ENCODE measurements around the gene LY6G6D.

LY6G6D gene, protein sequence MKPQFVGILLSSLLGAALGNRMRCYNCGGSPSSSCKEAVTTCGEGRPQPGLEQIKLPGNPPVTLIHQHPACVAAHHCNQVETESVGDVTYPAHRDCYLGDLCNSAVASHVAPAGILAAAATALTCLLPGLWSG

DNA sequence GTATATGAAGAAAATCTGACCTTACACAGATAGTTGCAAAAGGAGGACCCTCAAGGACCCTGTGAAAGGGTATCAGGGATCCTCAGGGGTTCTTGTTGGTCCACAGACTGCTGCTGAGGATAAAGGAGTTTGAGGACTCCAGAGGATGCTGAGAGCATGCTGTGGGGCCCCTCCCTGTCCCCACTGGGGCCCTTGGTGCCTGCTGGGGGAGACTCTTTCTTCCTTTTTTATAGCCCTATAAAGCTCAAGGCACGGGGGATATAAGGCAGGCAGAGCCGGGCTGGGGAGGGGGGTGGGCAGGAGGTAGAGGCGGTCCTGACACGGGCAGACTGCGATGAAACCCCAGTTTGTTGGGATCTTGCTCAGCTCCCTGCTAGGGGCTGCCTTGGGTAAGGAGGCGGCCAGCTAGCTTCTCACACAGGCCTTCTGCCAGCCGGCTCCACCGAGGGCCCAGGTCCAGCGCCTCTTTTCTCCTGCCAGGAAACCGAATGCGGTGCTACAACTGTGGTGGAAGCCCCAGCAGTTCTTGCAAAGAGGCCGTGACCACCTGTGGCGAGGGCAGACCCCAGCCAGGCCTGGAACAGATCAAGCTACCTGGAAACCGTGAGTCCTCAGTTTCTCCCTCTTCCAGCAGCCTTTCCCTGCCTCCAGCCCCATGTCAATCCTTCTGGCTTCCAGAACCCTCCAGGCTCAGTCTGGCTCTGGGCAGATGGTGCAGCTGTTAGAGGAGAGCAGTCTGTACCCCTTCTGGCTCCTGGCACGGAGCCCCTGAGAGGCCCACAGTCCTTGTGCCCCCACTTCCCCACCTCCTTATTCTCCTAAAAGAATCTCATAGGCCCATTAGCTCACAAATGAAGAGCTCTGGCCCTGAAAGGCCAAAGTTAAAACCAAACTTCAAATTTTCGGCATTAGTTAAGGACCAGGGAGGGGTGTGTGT is at the start of gene LY6G6D:
Gene LY6G6D (plus strand): TSS at position 327 of the 937 bp plus-strand sequence. CDS start 8 bp downstream, at position 335.
- DNase-seq (ENCODE audit: low read depth in 3 of 3, low spot score in 1 of 3): no peak

DNA sequence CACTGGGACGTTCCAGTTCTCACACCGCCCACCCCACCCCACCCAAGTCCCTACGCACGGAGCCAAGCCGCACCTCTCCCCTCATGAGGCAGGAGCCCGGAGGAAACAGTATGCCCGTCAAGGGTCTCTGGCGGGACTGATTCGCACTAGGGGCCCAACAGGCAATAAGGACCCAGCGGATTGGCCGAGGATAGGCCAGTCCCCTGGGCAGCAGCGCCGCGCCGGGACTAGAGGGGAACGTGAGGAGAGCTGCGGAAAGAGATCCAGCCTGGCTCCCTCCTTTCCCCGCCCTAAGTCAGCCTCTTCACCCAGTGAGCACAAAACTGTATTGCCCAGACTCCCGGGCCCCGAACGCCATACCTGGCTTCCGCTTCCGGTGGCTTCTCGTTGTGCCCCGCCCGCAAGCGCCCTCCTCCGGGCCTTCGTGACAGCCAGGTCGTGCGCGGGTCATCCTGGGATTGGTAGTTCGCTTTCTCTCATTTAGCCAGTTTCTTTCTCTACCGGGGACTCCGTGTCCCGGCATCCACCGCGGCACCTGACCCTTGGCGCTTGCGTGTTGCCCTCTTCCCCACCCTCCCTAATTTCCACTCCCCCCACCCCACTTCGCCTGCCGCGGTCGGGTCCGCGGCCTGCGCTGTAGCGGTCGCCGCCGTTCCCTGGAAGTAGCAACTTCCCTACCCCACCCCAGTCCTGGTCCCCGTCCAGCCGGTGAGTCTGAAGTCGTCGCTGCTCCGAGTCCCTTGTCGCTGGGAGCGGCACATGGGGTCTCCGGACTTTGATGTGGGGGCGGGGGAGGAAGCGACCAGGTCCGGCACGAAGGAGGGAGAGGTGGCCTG is 49.4 kb upstream of the LY6G6D start, which contains the start of gene CSNK2B:
Gene CSNK2B (plus strand): TSS at position 580 of the 836 bp plus-strand sequence. CDS start 752 bp downstream, outside the sequence.
- peak; percentile 90 to 96 (median 94) for DNase-seq (ENCODE audit: low read depth in 3 of 3, low spot score in 1 of 3)

DNA sequence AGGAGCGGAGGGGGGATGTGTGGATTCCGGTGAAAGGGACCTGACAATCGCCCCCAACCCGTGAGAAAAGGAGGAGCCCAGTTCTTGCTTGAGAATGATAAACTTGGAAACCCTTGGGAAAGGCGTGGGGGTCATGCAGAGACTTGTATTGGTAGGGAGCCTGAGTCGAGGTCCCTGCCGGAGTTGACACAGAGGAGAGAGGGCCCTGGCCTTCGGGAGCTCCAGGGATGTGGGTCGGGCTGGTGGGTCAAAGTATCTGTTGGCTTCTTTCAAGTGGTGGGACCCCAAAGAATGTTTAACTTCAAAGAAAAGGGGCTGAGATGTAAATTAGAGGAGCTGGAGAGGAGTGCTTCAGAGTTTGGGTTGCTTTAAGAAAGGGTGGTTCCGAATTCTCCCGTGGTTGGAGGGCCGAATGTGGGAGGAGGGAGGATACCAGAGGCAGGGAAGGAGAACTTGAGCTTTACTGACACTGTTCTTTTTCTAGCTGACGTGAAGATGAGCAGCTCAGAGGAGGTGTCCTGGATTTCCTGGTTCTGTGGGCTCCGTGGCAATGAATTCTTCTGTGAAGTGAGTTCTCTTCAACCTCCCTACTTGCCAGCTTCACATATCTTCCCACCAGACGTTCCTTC is 48.7 kb upstream of the LY6G6D start:
- no peak for DNase-seq (ENCODE audit: low read depth in 3 of 3, low spot score in 1 of 3)

DNA sequence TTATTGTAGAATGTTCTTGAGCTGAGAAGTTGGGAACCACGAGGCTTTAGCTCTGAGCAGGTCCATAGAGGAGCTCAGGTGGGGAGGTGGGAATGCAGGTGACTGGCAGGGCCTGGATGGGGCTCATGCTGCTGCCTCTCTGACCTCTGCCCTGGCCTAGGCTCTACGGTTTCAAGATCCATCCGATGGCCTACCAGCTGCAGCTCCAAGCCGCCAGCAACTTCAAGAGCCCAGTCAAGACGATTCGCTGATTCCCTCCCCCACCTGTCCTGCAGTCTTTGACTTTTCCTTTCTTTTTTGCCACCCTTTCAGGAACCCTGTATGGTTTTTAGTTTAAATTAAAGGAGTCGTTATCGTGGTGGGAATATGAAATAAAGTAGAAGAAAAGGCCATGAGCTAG is 45.5 kb upstream of the LY6G6D start, which contains the start of gene LY6G5B:
Gene LY6G5B (plus strand): TSS at position 301 of the 400 bp plus-strand sequence. CDS start 975 bp downstream, outside the sequence.
- no peak for DNase-seq (ENCODE audit: low read depth in 3 of 3, low spot score in 1 of 3)

GRCh38 chr6:31676322-31676903 is 38.7 kb upstream of the LY6G6D start:
- DNase-seq (ENCODE audit: low read depth in 3 of 3, low spot score in 1 of 3): no peak

GRCh38 chr6:31676904-31677303 is 38.2 kb upstream of the LY6G6D start:
- DNase-seq (ENCODE audit: low read depth in 3 of 3, low spot score in 1 of 3): no peak

- no peak for DNase-seq (ENCODE audit: low read depth in 3 of 3, low spot score in 1 of 3)
These were observed 37.2 kb upstream of the LY6G6D start for GRCh38 chr6:31677955-31678354.

DNA sequence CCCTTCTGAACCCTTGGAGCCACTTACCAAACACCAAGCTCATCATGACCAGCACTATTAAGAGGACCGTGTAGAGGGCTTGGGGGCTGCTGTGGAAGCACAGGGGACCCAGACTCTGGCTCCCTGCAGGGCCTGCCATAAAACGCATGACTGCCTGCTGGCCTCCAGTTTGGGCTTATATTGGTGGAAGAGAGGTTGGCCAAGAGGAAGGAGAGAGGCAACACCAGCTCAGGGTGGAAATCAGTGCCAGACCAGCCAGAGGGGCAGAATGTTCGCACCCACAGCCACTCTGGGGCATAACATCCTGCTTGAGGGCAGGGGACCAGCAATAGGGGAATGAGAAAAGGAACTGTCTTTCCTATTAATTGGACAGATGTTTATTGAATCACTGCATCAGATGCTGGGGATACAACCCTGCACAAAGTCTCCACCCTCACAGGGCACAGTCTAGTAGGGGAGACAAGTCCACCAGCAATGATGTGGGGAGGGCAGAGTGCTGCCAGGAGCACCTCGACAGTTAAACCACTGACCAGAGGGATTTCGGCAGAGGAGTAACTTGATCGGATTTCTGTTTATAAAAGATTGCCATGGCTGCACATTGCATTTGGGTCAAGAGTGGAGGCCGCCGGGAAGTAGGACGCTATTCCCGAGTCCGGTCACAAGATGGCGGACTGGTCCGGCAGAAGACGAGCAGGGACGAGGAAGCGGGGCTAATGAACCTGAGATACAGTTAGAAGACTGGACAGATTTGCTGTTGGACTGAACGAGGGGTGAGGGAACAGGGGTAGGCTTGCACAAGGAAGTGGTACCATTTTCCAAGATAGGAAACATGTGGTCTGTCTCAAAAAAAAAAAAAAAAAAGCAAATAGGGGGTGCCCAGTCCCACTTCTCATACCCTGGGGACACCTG is 34.7 kb upstream of the LY6G6D start, which contains the start of gene LY6G5C:
Gene LY6G5C (minus strand): TSS at position 842 of the 909 bp plus-strand sequence. CDS start 694 bp downstream, at position 148.
- DNase-seq (ENCODE audit: low read depth in 3 of 3, low spot score in 1 of 3): peak; percentile 31 to 41 (median 35)

DNA sequence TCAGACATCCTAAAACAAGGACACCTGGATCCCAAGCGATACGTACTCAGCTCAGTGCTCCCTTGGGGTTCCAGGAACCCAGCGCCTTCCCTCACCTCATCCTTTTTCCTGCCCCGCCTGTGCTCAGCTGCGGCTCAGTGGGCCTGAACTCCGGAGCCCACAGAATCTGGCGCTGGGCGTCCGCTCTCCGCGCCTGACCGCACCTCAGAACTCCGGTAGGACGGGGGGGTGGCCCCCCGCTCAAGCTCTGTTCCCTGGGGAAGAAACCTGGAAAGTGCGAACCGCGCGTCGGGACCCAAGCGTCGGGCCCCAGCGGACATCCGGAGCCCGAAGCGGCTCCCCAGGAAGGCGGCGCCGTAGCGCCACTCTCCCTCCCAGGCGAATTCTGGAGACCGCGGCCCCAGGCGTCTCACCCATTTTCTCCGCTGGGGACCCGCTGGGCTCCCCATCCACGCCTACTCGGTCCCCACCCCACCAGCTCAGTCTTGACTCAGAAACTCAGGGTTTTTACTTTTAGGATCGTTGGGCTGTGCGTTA is 33.9 kb upstream of the LY6G6D start:
- peak in 1 of 3 donors; percentile 21 for DNase-seq (ENCODE audit: low read depth in 3 of 3, low spot score in 1 of 3)

DNA sequence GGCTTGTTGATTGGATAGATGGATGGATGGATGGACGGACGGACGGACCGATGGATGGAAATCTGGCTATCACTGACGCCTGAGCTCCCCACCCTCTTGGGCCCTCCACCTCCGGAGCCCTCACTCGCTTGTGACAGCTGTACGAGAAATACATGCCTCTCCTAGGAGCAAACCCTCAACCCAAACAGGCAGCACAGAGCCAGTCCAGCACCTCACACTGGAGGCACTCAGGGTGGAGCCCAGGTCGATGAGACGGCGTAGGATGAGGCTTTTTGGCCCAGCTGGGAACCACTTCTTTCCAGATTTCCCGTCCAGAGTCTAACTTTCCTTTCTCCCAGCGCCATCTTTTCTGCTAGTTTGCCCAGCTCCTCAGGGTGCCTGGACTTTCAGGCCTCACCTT is 31.6 kb upstream of the LY6G6D start:
- DNase-seq (ENCODE audit: low read depth in 3 of 3, low spot score in 1 of 3): no peak

GRCh38 chr6:31686483-31686882 is 28.7 kb upstream of the LY6G6D start:
- no peak for DNase-seq (ENCODE audit: low read depth in 3 of 3, low spot score in 1 of 3)

GRCh38 chr6:31687321-31687720 is 27.8 kb upstream of the LY6G6D start:
- no peak for DNase-seq (ENCODE audit: low read depth in 3 of 3, low spot score in 1 of 3)

DNA sequence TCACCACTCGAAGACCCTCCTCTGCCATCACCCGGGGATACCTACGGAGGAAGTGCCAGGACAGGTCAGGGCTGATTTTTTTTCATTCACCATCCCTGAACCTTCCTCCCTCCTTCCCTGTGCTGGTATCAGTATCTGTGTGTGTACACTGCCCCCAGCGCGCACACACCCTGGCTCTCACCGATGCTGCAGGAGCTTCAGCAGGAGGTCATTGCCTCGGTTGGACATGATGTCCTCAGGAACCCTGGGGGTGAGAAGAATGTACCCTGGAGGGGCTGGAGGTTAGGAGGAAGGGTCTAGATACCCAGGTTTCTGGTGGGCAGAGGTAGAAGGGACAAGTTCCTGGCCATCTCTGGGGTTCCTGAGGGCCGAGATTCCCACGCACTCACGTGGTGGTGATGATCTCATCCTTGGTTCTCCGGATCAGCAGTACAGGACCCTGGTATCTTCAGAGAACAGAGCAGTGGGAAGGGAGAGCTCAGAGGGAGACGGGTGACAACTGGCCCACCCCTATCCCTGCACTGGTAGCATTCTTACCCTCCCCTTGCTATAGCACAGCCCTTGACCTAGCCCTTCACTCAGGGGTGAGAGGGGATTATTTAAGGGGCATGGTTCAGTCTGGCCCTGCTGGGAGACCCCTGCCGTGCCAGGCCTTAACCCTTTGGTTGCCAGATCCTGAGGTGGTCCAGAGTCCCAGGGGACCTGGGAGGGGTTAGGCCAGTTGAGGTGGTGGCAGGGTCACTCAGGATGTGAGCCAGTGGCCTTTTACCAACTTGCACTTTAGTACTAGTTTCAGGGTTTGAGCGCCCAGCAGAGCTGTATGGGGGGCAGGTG is 27.1 kb upstream of the LY6G6D start:
- no peak for DNase-seq (ENCODE audit: low read depth in 3 of 3, low spot score in 1 of 3)

DNA sequence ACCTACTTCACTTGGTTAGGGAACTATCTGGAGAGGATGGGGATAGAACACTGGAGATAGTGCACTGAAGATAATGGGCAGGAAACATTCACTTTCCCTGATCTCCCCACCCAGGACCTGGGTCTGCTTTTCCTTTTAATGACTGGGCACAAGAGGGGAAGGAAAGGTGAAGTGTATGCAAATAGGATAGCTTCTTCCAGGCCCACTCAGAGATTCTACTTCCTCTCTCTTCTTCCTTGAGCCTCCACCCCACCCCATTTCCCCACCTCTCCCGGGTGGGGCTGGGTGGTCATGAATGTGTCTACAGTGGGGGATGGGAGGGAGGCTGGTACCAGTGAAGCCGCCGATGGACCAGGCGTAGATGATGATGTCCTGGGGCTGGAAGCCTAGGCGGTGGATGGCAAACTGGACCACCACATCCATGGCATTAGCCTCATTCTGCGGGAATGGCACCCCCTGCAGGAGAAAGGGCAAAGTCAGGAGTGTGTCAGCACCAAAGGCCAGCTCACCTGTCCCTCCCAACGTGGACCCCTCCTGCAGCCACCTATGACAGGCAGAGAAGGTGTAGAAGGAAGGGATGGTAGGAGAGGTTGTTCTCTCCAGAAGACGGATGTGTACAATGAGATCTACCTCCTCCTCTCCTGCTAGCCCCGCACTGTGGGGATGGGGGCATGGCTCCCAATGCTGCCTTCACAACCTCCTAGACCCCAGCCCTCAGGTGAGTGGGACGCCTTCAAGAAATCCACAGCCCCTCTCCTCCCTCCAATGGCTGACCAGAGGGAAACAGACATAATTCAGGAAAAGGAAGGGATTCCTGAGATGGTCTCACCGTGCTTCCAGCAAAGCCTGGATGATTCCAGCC is 25.7 kb upstream of the LY6G6D start:
- DNase-seq (ENCODE audit: low read depth in 3 of 3, low spot score in 1 of 3): no peak

DNA sequence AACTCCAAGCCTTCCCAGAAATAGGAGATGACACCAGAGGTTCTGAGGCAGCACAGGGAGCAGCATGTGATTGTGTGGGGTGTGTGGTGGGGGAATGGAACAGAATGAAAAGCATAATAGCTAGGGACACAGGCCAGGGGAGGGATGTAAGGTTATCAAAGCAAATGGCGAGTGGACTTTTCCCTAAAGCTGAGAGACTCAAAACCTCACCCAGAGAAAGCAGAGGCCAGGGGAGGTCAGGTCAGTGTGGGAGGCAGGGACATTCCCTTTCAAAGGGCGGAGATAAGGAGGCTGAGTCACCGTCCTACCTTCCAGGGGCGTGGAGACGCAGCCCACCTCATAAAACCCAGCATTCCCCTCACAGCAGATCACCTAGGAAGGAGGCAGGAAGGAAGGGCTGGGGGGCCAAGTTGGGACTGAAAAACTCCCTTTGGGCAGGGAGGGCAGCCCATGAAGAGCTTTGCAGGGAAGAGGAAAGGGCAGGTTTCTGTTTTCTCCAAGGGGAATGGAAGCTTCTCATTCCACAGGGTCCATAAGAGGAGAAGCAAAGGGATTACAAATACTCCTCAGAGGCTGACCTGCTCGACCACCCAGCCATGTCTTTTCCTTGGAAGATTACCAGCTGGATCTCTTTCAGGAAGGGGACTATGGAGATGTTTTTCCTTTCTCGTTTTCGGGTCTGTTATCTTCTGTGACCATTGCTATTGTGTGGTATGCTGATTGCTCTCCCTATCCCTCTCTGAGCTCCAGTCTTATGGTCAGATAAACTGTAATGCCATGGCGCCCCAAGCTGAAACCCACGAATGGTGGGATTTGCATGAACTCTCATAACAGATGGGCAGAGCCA is 24.7 kb upstream of the LY6G6D start:
- no peak for DNase-seq (ENCODE audit: low read depth in 3 of 3, low spot score in 1 of 3)

DNA sequence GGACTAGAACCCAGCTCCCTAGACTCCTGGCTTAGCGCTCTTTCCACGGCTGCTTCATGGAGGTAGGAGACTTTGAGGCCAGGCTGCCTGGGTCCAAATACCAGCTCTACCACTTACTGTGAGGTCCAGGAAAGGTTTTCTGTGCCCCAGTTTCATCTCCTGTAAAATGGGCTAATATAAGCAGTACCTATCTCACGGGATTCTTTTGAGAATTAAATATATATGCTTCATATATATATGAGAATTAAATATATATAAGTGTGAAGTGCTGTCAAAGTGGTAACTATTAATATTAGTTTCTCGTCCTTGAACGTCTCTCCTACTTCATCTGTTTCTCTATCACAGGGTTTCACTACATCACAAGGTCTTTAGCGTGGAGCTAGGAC is 24.1 kb upstream of the LY6G6D start:
- no peak for DNase-seq (ENCODE audit: low read depth in 3 of 3, low spot score in 1 of 3)
